Activated B cell treated with CpG ODN at 0.5 μM for 24 hours (primary cell): ENCODE data around the gene AMOTL1. TPM values are rescaled to one million over a fixed set of nuclear protein-coding genes. Genes with fewer than 3 reads are reported as not detected.

Experiments
- ATAC-seq: fragments of 200-7000 bp; cut with Tn5 transposase; one replicate; pipeline ENCODE4 v1.10.0; 2021; ENCODE audit warnings: low read depth, mild to moderate bottlenecking, moderate library complexity
- CTCF ChIA-PET: fragments of 350-600 bp; sonication (Branson Sonifier 250); formaldehyde crosslinking; loops from one replicate; lab custom pipeline; 2021; ENCODE audit warnings: antibody characterized with exemption; lab: Charles Lee
- POLR2A ChIA-PET: fragments of 350-600 bp; sonication (Branson Sonifier 250); formaldehyde crosslinking; loops from one replicate; lab custom pipeline; 2021; ENCODE audit warnings: antibody characterized with exemption; lab: Charles Lee
- DNase-seq: peaks from one replicate; pipeline ENCODE4 v3.0.0; 2022
- H3K27ac Mint-ChIP-seq: one replicate; pipeline ENCODE4 v1.8.0; 2020; ENCODE audit warnings: mixed read lengths
- H3K27me3 Mint-ChIP-seq: one replicate; pipeline ENCODE4 v1.8.0; 2021; ENCODE audit warnings: mixed read lengths
- H3K36me3 Mint-ChIP-seq: one replicate; pipeline ENCODE4 v1.8.0; 2021; ENCODE audit warnings: low read depth, mixed read lengths
- H3K4me1 Mint-ChIP-seq: one replicate; pipeline ENCODE4 v1.8.0; 2021; ENCODE audit warnings: mixed read lengths
- H3K4me3 Mint-ChIP-seq: one replicate; pipeline ENCODE4 v1.8.0; 2020; ENCODE audit warnings: mild to moderate bottlenecking, mixed read lengths
- H3K9me3 Mint-ChIP-seq: one replicate; pipeline ENCODE4 v1.8.0; 2020; ENCODE audit warnings: mixed read lengths
- CTCF ChIP-seq: fragments of 200-600 bp; IDR thresholded peaks from one replicate; pipeline ENCODE4 v1.8.0; 2022; ENCODE audit warnings: antibody characterized with exemption, mild to moderate bottlenecking
- intact Hi-C: fragments of 100-400 bp; cut with micrococcal nuclease; formaldehyde crosslinking; loops from one replicate; pipeline ENCODE4 v1.15.1; 2024
- total RNA-seq: library from RNA; stranded (reverse); gene quantifications from 2 replicates; pipeline ENCODE4 v1.2.3, GENCODE V29; 2022

AMOTL1 gene
- total RNA-seq, 1 donor from 2014 or later, result 1.0 TPM

- H3K4me3 Mint-ChIP-seq, result no peak overlapping the region
- H3K27ac Mint-ChIP-seq, result no peak overlapping the region
- ChIA-PET POLR2A (no interaction called here), CTCF (no interaction called here)
- peaks cover 35% of the 10 kb centered on the region for H3K27me3 Mint-ChIP-seq
- no peaks in the 10 kb centered on the region for H3K36me3 Mint-ChIP-seq
- TF ChIP-seq CTCF, result no peak
- intact Hi-C loops, result no loop called here
- ATAC-seq (no peak), DNase-seq (no peak)
- H3K9me3 Mint-ChIP-seq, result no peaks in the 10 kb centered on the region
- no peaks in the 10 kb centered on the region for H3K4me1 Mint-ChIP-seq
Observed at GRCh38 chr11:94747146-94747545, 21.0 kb upstream of the AMOTL1 start.

GRCh38 chr11:94747601-94748041 is 20.5 kb upstream of the AMOTL1 start:
- no peak for TF ChIP-seq CTCF
- DNase-seq (no peak), ATAC-seq (no peak)
- CTCF ChIA-PET, result no interaction called here
- intact Hi-C loops, result no loop called here
- no peaks in the 10 kb centered on the region for H3K36me3 Mint-ChIP-seq
- H3K9me3 Mint-ChIP-seq, result no peaks in the 10 kb centered on the region
- POLR2A ChIA-PET, result no interaction called here
- no peaks in the 10 kb centered on the region for H3K4me1 Mint-ChIP-seq
- H3K27ac Mint-ChIP-seq, result no peak overlapping the region
- H3K27me3 Mint-ChIP-seq, result peaks cover 34% of the 10 kb centered on the region
- no peak overlapping the region for H3K4me3 Mint-ChIP-seq

GRCh38 chr11:94749369-94749768 is 18.8 kb upstream of the AMOTL1 start:
- Mint-ChIP-seq H3K9me3 (no peaks in the 10 kb centered on the region), H3K27ac (no peak overlapping the region), H3K27me3 (peaks cover 26% of the 10 kb centered on the region), H3K4me3 (no peak overlapping the region), H3K4me1 (no peaks in the 10 kb centered on the region), H3K36me3 (no peaks in the 10 kb centered on the region)
- CTCF ChIA-PET, result no interaction called here
- no peak for ATAC-seq
- no peak for TF ChIP-seq CTCF
- intact Hi-C loops, result no loop called here
- POLR2A ChIA-PET, result no interaction called here
- no peak for DNase-seq

- CTCF ChIA-PET, result no interaction called here
- no peaks in the 10 kb centered on the region for H3K4me1 Mint-ChIP-seq
Observed at GRCh38 chr11:94750319-94751217, 17.6 kb upstream of the AMOTL1 start.

More at GRCh38 chr11:94750319-94751217, 17.6 kb upstream of the AMOTL1 start:
- ATAC-seq (no peak), DNase-seq (no peak)
- TF ChIP-seq CTCF, result no peak
- intact Hi-C loops, result no loop called here
- peaks cover 26% of the 10 kb centered on the region for H3K27me3 Mint-ChIP-seq
- H3K27ac Mint-ChIP-seq, result no peak overlapping the region
- H3K36me3 Mint-ChIP-seq, result no peaks in the 10 kb centered on the region
- POLR2A ChIA-PET, result no interaction called here
- no peaks in the 10 kb centered on the region for H3K9me3 Mint-ChIP-seq
- no peak overlapping the region for H3K4me3 Mint-ChIP-seq
